ENCODE measurements around the gene HECW1.

- TF ChIP-seq CC2D1A (CRISPR knock-in tag; IDR thresholded peaks at IDR 0.05), result no peak
- TF ChIP-seq ZNF766 (CRISPR knock-in tag; IDR thresholded peaks at IDR 0.05; ENCODE audit: borderline replicate concordance), result no peak
Observed at GRCh38 chr7:43201912-43202311, 89.5 kb downstream of the HECW1 start.

All from HepG2 (cell line).